Smooth muscle cell (in vitro differentiated cells): Measurements from ENCODE around the gene ZNF428. TPM values are rescaled to one million over a fixed set of nuclear protein-coding genes. Genes with fewer than 3 reads are reported as not detected.

Source experiments
- DNase-seq: peaks from one replicate; lab custom pipeline; 2025; ENCODE audit not compliant: unreplicated experiment; lab: John Stamatoyannopoulos, UW
- H2AFZ ChIP-seq: fragments of 200-600 bp; sonication (generic); 2 replicates; pipeline ENCODE4 v1.6.0; 2016; ENCODE audit warnings: antibody characterized with exemption, low read depth, mild to moderate bottlenecking
- H3F3A ChIP-seq: fragments of 200-600 bp; sonication (generic); 2 replicates; pipeline ENCODE4 v1.6.0; 2017; ENCODE audit warnings: antibody characterized with exemption, low read depth
- H3K27ac ChIP-seq: fragments of 200-600 bp; sonication (generic); 2 replicates; pipeline ENCODE4 v1.5.1; 2016; ENCODE audit warnings: low read depth, mild to moderate bottlenecking
- H3K27me3 ChIP-seq: fragments of 200-600 bp; sonication (generic); 2 replicates; pipeline ENCODE4 v1.6.1; 2016; ENCODE audit warnings: low read depth, mild to moderate bottlenecking
- H3K36me3 ChIP-seq: fragments of 200-600 bp; sonication (generic); 2 replicates; pipeline ENCODE4 v1.5.1; 2016; ENCODE audit warnings: low read depth
- H3K4me1 ChIP-seq: fragments of 200-600 bp; sonication (generic); 2 replicates; pipeline ENCODE4 v1.5.1; 2016; ENCODE audit warnings: low read depth
- H3K4me2 ChIP-seq: fragments of 200-600 bp; sonication (generic); 2 replicates; pipeline ENCODE4 v1.6.0; 2016; ENCODE audit warnings: mild to moderate bottlenecking
- H3K4me3 ChIP-seq: fragments of 200-600 bp; sonication (generic); 2 replicates; pipeline ENCODE4 v1.5.1; 2016; ENCODE audit warnings: mild to moderate bottlenecking
- H3K79me2 ChIP-seq: fragments of 200-600 bp; sonication (generic); 2 replicates; pipeline ENCODE4 v1.6.0; 2016; ENCODE audit warnings: low read depth, mild to moderate bottlenecking
- H3K9ac ChIP-seq: fragments of 200-600 bp; sonication (generic); 2 replicates; pipeline ENCODE4 v1.6.0; 2016; ENCODE audit warnings: low read depth
- H3K9me3 ChIP-seq: fragments of 200-600 bp; sonication (generic); replicated peaks from 2 replicates; pipeline ENCODE4 v1.5.1; 2016; ENCODE audit warnings: low read depth
- H4K20me1 ChIP-seq: fragments of 200-600 bp; sonication (generic); 2 replicates; pipeline ENCODE4 v1.6.0; 2016; ENCODE audit warnings: low read depth
- CTCF ChIP-seq: fragments of 200-600 bp; sonication (generic); IDR thresholded peaks from 2 replicates; pipeline ENCODE4 v1.5.1; 2017; ENCODE audit warnings: borderline replicate concordance, mild to moderate bottlenecking, antibody characterized with exemption; ENCODE audit not compliant: insufficient read depth, poor library complexity, severe bottlenecking
- WGBS: methylation state at CpG from one replicate; pipeline ENCODE4 v1.1.7; 2016; ENCODE audit warnings: low lambda C conversion rate; 5-methylcytosine and 5-hydroxymethylcytosine counted together
- polyA plus RNA-seq: library from polyadenylated mRNA; unstranded; fragments of >200 nt; fragmentation: Nextera tagmentation; extraction: Ambion mirVana; gene quantifications from 2 replicates; pipeline ENCODE4 v1.2.1, GENCODE V29; 2016
- total RNA-seq: library from RNA; depleted of rRNA; stranded (reverse); fragments of >200 nt; gene quantifications from 2 replicates; pipeline ENCODE4 v1.2.3, GENCODE V29; 2014

The ZNF428 gene
- total and polyA plus RNA-seq, 2 experiments from 2014 or later, result 20.3 to 63.1 TPM

GRCh38 chr19:43641333-43641732 is 21.9 kb upstream of the ZNF428 start:
- no peak for TF ChIP-seq CTCF
- no peaks in the 10 kb centered on the region for H3K9me3 ChIP-seq
- no peaks in the 10 kb centered on the region for H3K36me3 ChIP-seq
- H3K79me2 ChIP-seq, result no peaks in the 10 kb centered on the region
- H3K9ac ChIP-seq, result no peak overlapping the region
- H3F3A ChIP-seq, result no peaks in the 10 kb centered on the region
- DNase-seq, result no peak
- H3K27me3 ChIP-seq, result peaks cover 43% of the 10 kb centered on the region
- no peak overlapping the region for H3K27ac ChIP-seq
- H3K4me2 ChIP-seq, result no peak overlapping the region
- WGBS, result 80% methylated on average over 2 of the region's 2 CpGs
- no peaks in the 10 kb centered on the region for H4K20me1 ChIP-seq
- no peak overlapping the region for H3K4me3 ChIP-seq
- peaks cover 1% of the 10 kb centered on the region for H3K4me1 ChIP-seq
- H2AFZ ChIP-seq, result no peak overlapping the region

- Histone ChIP-seq H4K20me1 (no peaks in the 10 kb centered on the region), H3K79me2 (no peaks in the 10 kb centered on the region)
Observed at GRCh38 chr19:43640424-43640757, 21.0 kb upstream of the ZNF428 start.

GRCh38 chr19:43639519-43640423 is 20.3 kb upstream of the ZNF428 start, which contains the start of gene CADM4:
TSS of gene CADM4 (minus strand) at chr19:43639850. CDS start at chr19:43639790, 60 bp downstream.
- H3K4me2 ChIP-seq, result peak within 1 kb of the TSS; percentile 83
- TF ChIP-seq CTCF, result no peak
- H3K4me3 ChIP-seq, result peak within 1 kb of the TSS; percentile 50
- H3K27me3 ChIP-seq, result peaks cover 43% of the 10 kb centered on the region
- H3F3A ChIP-seq, result no peaks in the 10 kb centered on the region
- no peaks in the 10 kb centered on the region for H3K9me3 ChIP-seq
- no peak within 1 kb of the TSS for H3K27ac ChIP-seq
- no peaks in the 10 kb centered on the region for H3K36me3 ChIP-seq
- no peaks in the 10 kb centered on the region for H3K79me2 ChIP-seq
- no peak within 1 kb of the TSS for H2AFZ ChIP-seq
- WGBS, result 0% methylated on average over 2 of the region's 110 CpGs
- no peak for DNase-seq
- no peak within 1 kb of the TSS for H3K9ac ChIP-seq
- peaks cover 7% of the 10 kb centered on the region for H3K4me1 ChIP-seq
- H4K20me1 ChIP-seq, result no peaks in the 10 kb centered on the region

More at GRCh38 chr19:43640424-43640757, 21.0 kb upstream of the ZNF428 start:
- H3K4me1 ChIP-seq, result peaks cover 7% of the 10 kb centered on the region
- no peak for TF ChIP-seq CTCF
- H3K27ac ChIP-seq, result no peak overlapping the region
- H3K9me3 ChIP-seq, result no peaks in the 10 kb centered on the region
- peaks cover 43% of the 10 kb centered on the region for H3K27me3 ChIP-seq
- H3K9ac ChIP-seq, result no peak overlapping the region
- H3K4me3 ChIP-seq, result peak overlapping the region; percentile 50
- H3F3A ChIP-seq, result no peaks in the 10 kb centered on the region
- 18% methylated on average over 6 of the region's 9 CpGs for WGBS
- H2AFZ ChIP-seq, result no peak overlapping the region
- no peak for DNase-seq
- peak overlapping the region; percentile 83 for H3K4me2 ChIP-seq
- H3K36me3 ChIP-seq, result no peaks in the 10 kb centered on the region
